Activated CD8-positive, alpha-beta T cell treated with anti-CD3 and anti-CD28 coated beads, Interleukin-2, amount 10 ng/mL, durations not matched to agents 7 days and 5 days (primary cell): ENCODE measurements around the gene SH3TC2. TPM values are rescaled to one million over a fixed set of nuclear protein-coding genes. Genes with fewer than 3 reads are reported as not detected.
"Not testable (repeated sequence)": the region's sequence is repeated elsewhere in the genome, so short reads cannot be mapped to it uniquely, and the experiment has no call there.

Source experiments
- ATAC-seq: fragments of 150-1000 bp; cut with Tn5 transposase; one replicate; pipeline ENCODE4 v1.10.0; 2021; ENCODE audit warnings: moderate library complexity
- CTCF ChIA-PET: fragments of 350-600 bp; sonication (Branson Sonifier 250); formaldehyde crosslinking; loops from one replicate; lab custom pipeline; 2021; ENCODE audit warnings: antibody characterized with exemption; lab: Charles Lee
- POLR2A ChIA-PET: fragments of 350-600 bp; sonication (Branson Sonifier 250); formaldehyde crosslinking; loops from one replicate; lab custom pipeline; 2021; ENCODE audit warnings: antibody characterized with exemption; lab: Charles Lee
- DNase-seq: peaks from one replicate; pipeline ENCODE4 v3.0.0-alpha.2; 2020
- H3K27ac Mint-ChIP-seq: one replicate; pipeline ENCODE4 v1.8.0; 2021; ENCODE audit warnings: mild to moderate bottlenecking, mixed read lengths
- H3K27me3 Mint-ChIP-seq: one replicate; pipeline ENCODE4 v1.8.0; 2021; ENCODE audit warnings: low read depth, mixed read lengths
- H3K36me3 Mint-ChIP-seq: one replicate; pipeline ENCODE4 v1.8.0; 2021; ENCODE audit warnings: low read depth, mixed read lengths
- H3K4me1 Mint-ChIP-seq: one replicate; pipeline ENCODE4 v1.8.0; 2021; ENCODE audit warnings: low read depth, mixed read lengths
- H3K4me3 Mint-ChIP-seq: one replicate; pipeline ENCODE4 v1.8.0; 2021; ENCODE audit warnings: mild to moderate bottlenecking, mixed read lengths
- H3K9me3 Mint-ChIP-seq: one replicate; pipeline ENCODE4 v1.8.0; 2022; ENCODE audit warnings: mixed read lengths; ENCODE audit not compliant: insufficient read depth
- total RNA-seq, 2 experiments: library from RNA; stranded (reverse); gene quantifications; one replicate each; pipeline ENCODE4 v1.2.3, GENCODE V29; 2021

SH3TC2 gene
- total RNA-seq, 2 experiments from 2014 or later, result not detected

DNA sequence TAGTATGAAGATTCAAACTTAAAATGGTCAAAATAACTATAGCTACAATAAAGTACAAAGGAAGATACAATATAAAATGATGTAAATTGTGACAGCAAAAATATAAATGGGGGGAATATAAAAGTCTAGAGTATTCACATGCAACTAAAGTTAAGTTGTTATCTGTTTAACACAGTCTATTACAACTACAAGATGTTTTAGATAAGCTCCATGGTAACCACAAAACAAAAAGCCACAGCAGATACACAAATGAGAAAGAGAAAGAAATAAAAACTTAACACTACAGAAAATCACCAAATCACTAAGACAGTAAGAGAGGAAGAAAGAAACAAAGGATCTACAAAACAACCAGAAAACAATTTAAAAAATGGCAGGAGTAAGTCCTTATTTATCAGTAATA, 17.0 kb upstream of the SH3TC2 start:
- ChIA-PET CTCF (no interaction called here), POLR2A (no interaction called here)
- H3K27me3 Mint-ChIP-seq, result peaks cover 12% of the 10 kb centered on the region
- H3K9me3 Mint-ChIP-seq, result peaks cover 7% of the 10 kb centered on the region
- ATAC-seq, result no peak
- no peaks in the 10 kb centered on the region for H3K36me3 Mint-ChIP-seq
- DNase-seq, result no peak
- no peaks in the 10 kb centered on the region for H3K4me1 Mint-ChIP-seq
- H3K27ac Mint-ChIP-seq, result no peak overlapping the region
- H3K4me3 Mint-ChIP-seq, result no peak overlapping the region

- H3K4me1 Mint-ChIP-seq, CTCF ChIA-PET, ATAC-seq, DNase-seq, H3K36me3 Mint-ChIP-seq, POLR2A ChIA-PET, H3K4me3 Mint-ChIP-seq, H3K27me3 Mint-ChIP-seq, H3K27ac Mint-ChIP-seq, H3K9me3 Mint-ChIP-seq: not testable (repeated sequence)
These were observed 11.2 kb upstream of the SH3TC2 start for GRCh38 chr5:149074071-149074470.

DNA sequence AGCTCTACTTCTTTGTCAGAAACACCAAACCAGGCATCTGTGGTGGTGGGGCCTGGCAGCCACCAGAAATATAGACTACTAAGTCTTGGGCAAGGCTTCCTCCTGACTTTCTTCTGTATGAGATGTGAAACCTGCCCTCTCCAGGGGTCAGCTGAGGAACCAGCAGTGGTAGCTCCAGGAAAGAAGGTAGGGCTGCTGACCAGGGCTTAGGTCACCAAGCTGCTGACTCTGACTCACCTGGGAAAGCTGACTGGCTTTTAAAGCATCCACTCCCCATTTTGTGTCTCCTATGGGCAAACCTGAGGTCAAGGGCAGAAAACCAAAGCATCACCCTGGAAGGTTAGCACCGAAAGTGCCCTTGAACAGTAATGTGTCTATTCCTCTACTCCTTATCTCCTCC, 10.4 kb upstream of the SH3TC2 start:
- no peak overlapping the region for H3K27ac Mint-ChIP-seq
- ChIA-PET POLR2A (no interaction called here), CTCF (no interaction called here)
- peaks cover 7% of the 10 kb centered on the region for H3K9me3 Mint-ChIP-seq
- no peaks in the 10 kb centered on the region for H3K4me1 Mint-ChIP-seq
- H3K4me3 Mint-ChIP-seq, result no peak overlapping the region
- H3K36me3 Mint-ChIP-seq, result no peaks in the 10 kb centered on the region
- ATAC-seq, result no peak
- peaks cover 9% of the 10 kb centered on the region for H3K27me3 Mint-ChIP-seq
- no peak for DNase-seq

- peaks cover 9% of the 10 kb centered on the region for H3K27me3 Mint-ChIP-seq
- H3K9me3 Mint-ChIP-seq, result peaks cover 7% of the 10 kb centered on the region
- POLR2A ChIA-PET, result no interaction called here
- DNase-seq (no peak), ATAC-seq (no peak)
- CTCF ChIA-PET, result no interaction called here
- no peak overlapping the region for H3K4me3 Mint-ChIP-seq
- H3K4me1 Mint-ChIP-seq, result no peaks in the 10 kb centered on the region
- no peak overlapping the region for H3K27ac Mint-ChIP-seq
- no peaks in the 10 kb centered on the region for H3K36me3 Mint-ChIP-seq
These were observed 9.9 kb upstream of the SH3TC2 start for GRCh38 chr5:149072791-149073190.

DNA sequence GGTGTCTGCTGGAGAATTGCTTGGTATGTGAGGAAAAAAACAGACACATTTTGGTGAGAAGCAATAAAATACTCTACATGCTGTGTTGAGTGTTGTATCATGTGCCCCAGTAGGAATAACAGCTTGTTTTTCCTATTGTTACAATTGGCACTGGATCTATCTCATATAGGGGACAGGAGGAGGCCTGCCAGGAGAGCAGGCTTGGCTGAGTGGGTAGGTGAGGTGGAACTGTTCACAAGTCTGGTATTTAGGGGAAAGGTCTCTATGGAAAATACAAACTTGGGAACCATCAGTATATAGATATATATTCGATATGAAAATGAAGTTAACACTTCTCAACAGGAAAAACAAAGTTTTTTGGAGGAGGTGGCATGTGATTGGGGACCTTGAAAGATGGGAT, 9.5 kb upstream of the SH3TC2 start:
- H3K27me3 Mint-ChIP-seq, result peaks cover 9% of the 10 kb centered on the region
- peaks cover 7% of the 10 kb centered on the region for H3K9me3 Mint-ChIP-seq
- no peaks in the 10 kb centered on the region for H3K36me3 Mint-ChIP-seq
- no peak overlapping the region for H3K4me3 Mint-ChIP-seq
- DNase-seq (no peak), ATAC-seq (no peak)
- ChIA-PET CTCF (no interaction called here), POLR2A (no interaction called here)
- H3K4me1 Mint-ChIP-seq, result no peaks in the 10 kb centered on the region
- no peak overlapping the region for H3K27ac Mint-ChIP-seq

GRCh38 chr5:149071756-149072155, 8.9 kb upstream of the SH3TC2 start:
- CTCF ChIA-PET, result interaction anchor here (1.2 kb wide), 1 partner anchor 37 kb away, joined by 5 read pairs; no protein-coding TSS in a partner anchor
- POLR2A ChIA-PET, result no interaction called here
- H3K9me3 Mint-ChIP-seq, result peaks cover 7% of the 10 kb centered on the region
- H3K27me3 Mint-ChIP-seq, result peaks cover 11% of the 10 kb centered on the region
- no peaks in the 10 kb centered on the region for H3K4me1 Mint-ChIP-seq
- DNase-seq (no peak), ATAC-seq (no peak)
- H3K27ac Mint-ChIP-seq, result no peak overlapping the region
- no peak overlapping the region for H3K4me3 Mint-ChIP-seq
- no peaks in the 10 kb centered on the region for H3K36me3 Mint-ChIP-seq

- H3K9me3 Mint-ChIP-seq, result peaks cover 6% of the 10 kb centered on the region
- ChIA-PET POLR2A (no interaction called here), CTCF (interaction anchor here (0.5 to 1.2 kb wide), 2 partner anchors 36 to 334 kb away, joined by 3 to 5 read pairs; no protein-coding TSS in a partner anchor)
- H3K4me3 Mint-ChIP-seq, result no peak overlapping the region
- no peak overlapping the region for H3K27ac Mint-ChIP-seq
- DNase-seq (no peak), ATAC-seq (no peak)
- no peaks in the 10 kb centered on the region for H3K36me3 Mint-ChIP-seq
- no peaks in the 10 kb centered on the region for H3K4me1 Mint-ChIP-seq
- peaks cover 11% of the 10 kb centered on the region for H3K27me3 Mint-ChIP-seq
These were observed 8.4 kb upstream of the SH3TC2 start for GRCh38 chr5:149071216-149071615.

GRCh38 chr5:149069711-149070110, 6.8 kb upstream of the SH3TC2 start:
- H3K4me1 Mint-ChIP-seq, result no peaks in the 10 kb centered on the region
- H3K27me3 Mint-ChIP-seq, result peaks cover 10% of the 10 kb centered on the region
- ChIA-PET CTCF (interaction anchor here (1.0 kb wide), 1 partner anchor 33 kb away, joined by 3 read pairs; no protein-coding TSS in a partner anchor), POLR2A (no interaction called here)
- no peak overlapping the region for H3K4me3 Mint-ChIP-seq
- H3K36me3 Mint-ChIP-seq, result no peaks in the 10 kb centered on the region
- no peak overlapping the region for H3K27ac Mint-ChIP-seq
- DNase-seq, result no peak
- ATAC-seq, result no peak
- H3K9me3 Mint-ChIP-seq, result no peaks in the 10 kb centered on the region

- no peak for DNase-seq
- Mint-ChIP-seq H3K27ac (no peak overlapping the region), H3K4me1 (no peaks in the 10 kb centered on the region), H3K9me3 (no peaks in the 10 kb centered on the region), H3K4me3 (no peak overlapping the region), H3K36me3 (no peaks in the 10 kb centered on the region), H3K27me3 (peaks cover 4% of the 10 kb centered on the region)
- CTCF ChIA-PET, result no interaction called here
- POLR2A ChIA-PET, result no interaction called here
- no peak for ATAC-seq
These were observed 1.1 kb upstream of the SH3TC2 start for GRCh38 chr5:149063896-149064478.

- H3K36me3 Mint-ChIP-seq, result no peaks in the 10 kb centered on the region
- H3K27me3 Mint-ChIP-seq, result peaks cover 13% of the 10 kb centered on the region
- DNase-seq (no peak), ATAC-seq (no peak)
- no peaks in the 10 kb centered on the region for H3K9me3 Mint-ChIP-seq
- ChIA-PET CTCF (no interaction called here), POLR2A (no interaction called here)
- H3K4me3 Mint-ChIP-seq, result no peak overlapping the region
- H3K4me1 Mint-ChIP-seq, result no peaks in the 10 kb centered on the region
- no peak overlapping the region for H3K27ac Mint-ChIP-seq
These were observed 368 bp downstream of the SH3TC2 start for GRCh38 chr5:149062371-149063016.

DNA sequence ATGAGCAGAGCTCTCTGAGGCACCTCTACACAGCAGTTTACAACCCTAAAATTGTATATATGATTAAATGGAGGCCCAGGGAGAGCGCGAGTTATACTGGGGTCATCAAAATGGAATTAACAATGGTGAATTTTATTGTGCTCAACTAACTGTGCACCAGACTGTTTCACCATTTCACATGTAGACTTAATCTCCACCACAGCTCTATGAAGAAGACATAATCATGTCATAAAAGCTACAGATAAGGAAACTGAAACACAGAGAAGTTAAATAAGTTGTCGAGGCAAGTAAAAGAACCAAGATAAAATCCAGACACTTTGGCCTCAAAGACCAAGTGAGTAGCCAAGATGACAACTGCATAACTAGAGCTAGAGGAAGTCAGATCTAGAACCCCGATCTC, 1.5 kb downstream of the SH3TC2 start:
- ATAC-seq (no peak), DNase-seq (no peak)
- H3K4me3 Mint-ChIP-seq, result no peak overlapping the region
- ChIA-PET CTCF (no interaction called here), POLR2A (no interaction called here)
- no peaks in the 10 kb centered on the region for H3K9me3 Mint-ChIP-seq
- no peaks in the 10 kb centered on the region for H3K4me1 Mint-ChIP-seq
- H3K36me3 Mint-ChIP-seq, result no peaks in the 10 kb centered on the region
- peaks cover 10% of the 10 kb centered on the region for H3K27me3 Mint-ChIP-seq
- H3K27ac Mint-ChIP-seq, result no peak overlapping the region

GRCh38 chr5:149060325-149060724, 2.5 kb downstream of the SH3TC2 start:
- no peaks in the 10 kb centered on the region for H3K36me3 Mint-ChIP-seq
- H3K4me1 Mint-ChIP-seq, result no peaks in the 10 kb centered on the region
- ATAC-seq, result no peak
- no peak overlapping the region for H3K4me3 Mint-ChIP-seq
- DNase-seq, result no peak
- ChIA-PET CTCF (no interaction called here), POLR2A (interaction anchor here (0.8 kb wide), 1 partner anchor 61 kb away, joined by 4 read pairs; no protein-coding TSS in a partner anchor)
- peaks cover 9% of the 10 kb centered on the region for H3K27me3 Mint-ChIP-seq
- H3K27ac Mint-ChIP-seq, result no peak overlapping the region
- H3K9me3 Mint-ChIP-seq, result no peaks in the 10 kb centered on the region
